ENCODE results near the gene TAF4B. TPM values are rescaled to one million over a fixed set of nuclear protein-coding genes. Genes with fewer than 3 reads are reported as not detected.
"Not testable (repeated sequence)": the region's sequence is repeated elsewhere in the genome, so short reads cannot be mapped to it uniquely, and the experiment has no call there.

TAF4B gene
- polyA plus RNA-seq, 3 donors, result 0.64 to 1.2 (median 0.92) TPM

GRCh38 chr18:26230497-26230896 lies 4.3 kb downstream of the TAF4B start:
- TF ChIP-seq, protein P1, sequence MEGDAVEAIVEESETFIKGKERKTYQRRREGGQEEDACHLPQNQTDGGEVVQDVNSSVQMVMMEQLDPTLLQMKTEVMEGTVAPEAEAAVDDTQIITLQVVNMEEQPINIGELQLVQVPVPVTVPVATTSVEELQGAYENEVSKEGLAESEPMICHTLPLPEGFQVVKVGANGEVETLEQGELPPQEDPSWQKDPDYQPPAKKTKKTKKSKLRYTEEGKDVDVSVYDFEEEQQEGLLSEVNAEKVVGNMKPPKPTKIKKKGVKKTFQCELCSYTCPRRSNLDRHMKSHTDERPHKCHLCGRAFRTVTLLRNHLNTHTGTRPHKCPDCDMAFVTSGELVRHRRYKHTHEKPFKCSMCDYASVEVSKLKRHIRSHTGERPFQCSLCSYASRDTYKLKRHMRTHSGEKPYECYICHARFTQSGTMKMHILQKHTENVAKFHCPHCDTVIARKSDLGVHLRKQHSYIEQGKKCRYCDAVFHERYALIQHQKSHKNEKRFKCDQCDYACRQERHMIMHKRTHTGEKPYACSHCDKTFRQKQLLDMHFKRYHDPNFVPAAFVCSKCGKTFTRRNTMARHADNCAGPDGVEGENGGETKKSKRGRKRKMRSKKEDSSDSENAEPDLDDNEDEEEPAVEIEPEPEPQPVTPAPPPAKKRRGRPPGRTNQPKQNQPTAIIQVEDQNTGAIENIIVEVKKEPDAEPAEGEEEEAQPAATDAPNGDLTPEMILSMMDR (IDR thresholded peaks at IDR 0.05), result no peak
- H3K27me3 ChIP-seq (ENCODE audit: control insufficient read depth in 2 of 2, insufficient read depth in 2 of 2, low read length in 2 of 2), result no peaks in the 10 kb centered on the region
- H3K79me2 ChIP-seq (ENCODE audit: insufficient read depth, low read length), result no peaks in the 10 kb centered on the region
- no peak overlapping the region for H3K4me3 ChIP-seq (replicated peaks in 1 of 3; ENCODE audit: low read depth in 2 of 3, low read length in 3 of 3)
- H3K9me3 Mint-ChIP-seq, result peaks cover 2 to 21% (median 7%) of the 10 kb centered on the region in 7 donors
- H3K4me3 Mint-ChIP-seq, result no peak overlapping the region
- peaks cover 0 to 3% of the 10 kb centered on the region in 2 donors for H3K9me3 ChIP-seq (replicated peaks in 1 of 2; ENCODE audit: control insufficient read depth in 1 of 2, insufficient read depth in 1 of 2, low read length in 2 of 2)
- no peak overlapping the region for H3K4me2 ChIP-seq (replicated peaks; ENCODE audit: extremely low read depth, low read length, poor library complexity, severe bottlenecking)
- peaks cover 22% of the 10 kb centered on the region for H3K4me1 Mint-ChIP-seq
- no peak overlapping the region for H2AFZ ChIP-seq (ENCODE audit: insufficient read depth, low read depth, low read length, poor library complexity, severe bottlenecking)
- H3K9ac ChIP-seq (ENCODE audit: insufficient read depth, low read length, poor library complexity, severe bottlenecking), result no peak overlapping the region
- H3K27me3 Mint-ChIP-seq (ENCODE audit: low read depth in 3 of 3), result peaks cover 2 to 10% (median 6%) of the 10 kb centered on the region in 3 donors
- no peak for DNase-seq
- H4K20me1 ChIP-seq (ENCODE audit: insufficient read depth, low read length), result no peaks in the 10 kb centered on the region
- no peaks in the 10 kb centered on the region for H3K36me3 ChIP-seq (replicated peaks in 1 of 2; ENCODE audit: control insufficient read depth in 1 of 2, insufficient read depth in 2 of 2, low read length in 2 of 2)
- no peak overlapping the region for H3K27ac ChIP-seq (ENCODE audit: low read depth in 1 of 2, low read length in 2 of 2)
- intact Hi-C loops (cut with micrococcal nuclease), result no loop called here
- no peaks in the 10 kb centered on the region for H3K36me3 Mint-ChIP-seq
- H3K4me1 ChIP-seq (ENCODE audit: control insufficient read depth in 1 of 2, insufficient read depth in 2 of 2, low read length in 2 of 2), result peaks cover 13 to 24% of the 10 kb centered on the region in 2 donors
- H3K27ac Mint-ChIP-seq, result no peak overlapping the region
- no CpG with 5 or more reads among the region's 8 CpGs for WGBS (ENCODE audit: insufficient coverage)

DNA sequence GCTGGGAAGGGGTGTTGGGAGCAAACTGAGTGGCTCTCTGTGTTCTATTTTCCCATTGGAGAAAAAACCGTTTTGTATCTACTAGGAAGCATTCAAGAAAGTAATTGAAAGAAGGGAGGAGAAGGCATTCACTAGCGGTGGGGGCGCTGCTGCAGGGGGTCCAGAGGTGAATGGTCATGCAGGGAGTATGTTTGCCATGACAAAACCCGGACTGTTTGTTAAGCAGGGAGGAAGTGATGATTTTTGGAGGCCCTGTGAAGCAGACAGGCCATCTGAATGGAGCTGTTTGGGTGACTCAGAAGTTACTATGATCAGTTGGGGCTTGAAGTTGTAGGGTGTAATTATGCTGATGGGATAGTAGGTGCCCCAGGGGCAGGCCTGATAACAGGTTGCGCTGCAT lies 7.0 kb downstream of the TAF4B start:
- Histone ChIP-seq H3K4me3 (replicated peaks in 1 of 3; ENCODE audit: low read depth in 2 of 3, low read length in 3 of 3) (no peak overlapping the region), H3K36me3 (replicated peaks in 1 of 2; ENCODE audit: control insufficient read depth in 1 of 2, insufficient read depth in 2 of 2, low read length in 2 of 2) (no peaks in the 10 kb centered on the region), H3K9ac (ENCODE audit: insufficient read depth, low read length, poor library complexity, severe bottlenecking) (no peak overlapping the region), H3K4me2 (replicated peaks; ENCODE audit: extremely low read depth, low read length, poor library complexity, severe bottlenecking) (no peak overlapping the region), H3K4me1 (ENCODE audit: control insufficient read depth in 1 of 2, insufficient read depth in 2 of 2, low read length in 2 of 2) (no peaks in the 10 kb centered on the region), H3K9me3 (replicated peaks in 1 of 2; ENCODE audit: control insufficient read depth in 1 of 2, insufficient read depth in 1 of 2, low read length in 2 of 2) (peaks cover 0 to 3% of the 10 kb centered on the region in 2 donors), H3K27me3 (ENCODE audit: control insufficient read depth in 2 of 2, insufficient read depth in 2 of 2, low read length in 2 of 2) (no peaks in the 10 kb centered on the region), H2AFZ (ENCODE audit: insufficient read depth, low read depth, low read length, poor library complexity, severe bottlenecking) (no peak overlapping the region), H3K79me2 (ENCODE audit: insufficient read depth, low read length) (no peaks in the 10 kb centered on the region), H3K27ac (ENCODE audit: low read depth in 1 of 2, low read length in 2 of 2) (no peak overlapping the region), H4K20me1 (ENCODE audit: insufficient read depth, low read length) (no peaks in the 10 kb centered on the region)
- Mint-ChIP-seq H3K36me3 (no peaks in the 10 kb centered on the region), H3K27ac (no peak overlapping the region), H3K4me3 (no peak overlapping the region), H3K9me3 (peaks cover 4 to 28% (median 7%) of the 10 kb centered on the region in 7 donors), H3K4me1 (peaks cover 6% of the 10 kb centered on the region), H3K27me3 (ENCODE audit: low read depth in 3 of 3) (peaks cover 0 to 2% (median 0%) of the 10 kb centered on the region in 3 donors)
- TF ChIP-seq, protein P1 (IDR thresholded peaks at IDR 0.05), result no peak
- WGBS (ENCODE audit: insufficient coverage), result 84% methylated on average over 3 of the region's 5 CpGs
- DNase-seq, result no peak
- intact Hi-C loops (cut with micrococcal nuclease), result no loop called here

GRCh38 chr18:26237363-26237762 lies 11.1 kb downstream of the TAF4B start:
- H3K9me3 ChIP-seq (replicated peaks in 1 of 2; ENCODE audit: control insufficient read depth in 1 of 2, insufficient read depth in 1 of 2, low read length in 2 of 2); H3K4me3 Mint-ChIP-seq; H3K27me3 Mint-ChIP-seq (ENCODE audit: low read depth in 3 of 3); H4K20me1 ChIP-seq (ENCODE audit: insufficient read depth, low read length); H3K4me1 Mint-ChIP-seq; H3K36me3 ChIP-seq (replicated peaks in 1 of 2; ENCODE audit: control insufficient read depth in 1 of 2, insufficient read depth in 2 of 2, low read length in 2 of 2); H3K27me3 ChIP-seq (ENCODE audit: control insufficient read depth in 2 of 2, insufficient read depth in 2 of 2, low read length in 2 of 2); DNase-seq; H2AFZ ChIP-seq (ENCODE audit: insufficient read depth, low read depth, low read length, poor library complexity, severe bottlenecking); H3K9ac ChIP-seq (ENCODE audit: insufficient read depth, low read length, poor library complexity, severe bottlenecking); H3K4me2 ChIP-seq (replicated peaks; ENCODE audit: extremely low read depth, low read length, poor library complexity, severe bottlenecking); H3K36me3 Mint-ChIP-seq; H3K4me1 ChIP-seq (ENCODE audit: control insufficient read depth in 1 of 2, insufficient read depth in 2 of 2, low read length in 2 of 2); H3K27ac Mint-ChIP-seq; H3K4me3 ChIP-seq (replicated peaks in 1 of 3; ENCODE audit: low read depth in 2 of 3, low read length in 3 of 3); H3K27ac ChIP-seq (ENCODE audit: low read depth in 1 of 2, low read length in 2 of 2); intact Hi-C loops (cut with micrococcal nuclease); H3K79me2 ChIP-seq (ENCODE audit: insufficient read depth, low read length): not testable (repeated sequence)
- peaks cover 13 to 29% (median 15%) of the 10 kb centered on the region in 7 donors for H3K9me3 Mint-ChIP-seq
- no CpG with 5 or more reads among the region's 2 CpGs for WGBS (ENCODE audit: insufficient coverage)
